ENCODE data around the gene KLK11.
"Not testable (repeated sequence)": the region's sequence is repeated elsewhere in the genome, so short reads cannot be mapped to it uniquely, and the experiment has no call there.

The KLK11 gene

DNA sequence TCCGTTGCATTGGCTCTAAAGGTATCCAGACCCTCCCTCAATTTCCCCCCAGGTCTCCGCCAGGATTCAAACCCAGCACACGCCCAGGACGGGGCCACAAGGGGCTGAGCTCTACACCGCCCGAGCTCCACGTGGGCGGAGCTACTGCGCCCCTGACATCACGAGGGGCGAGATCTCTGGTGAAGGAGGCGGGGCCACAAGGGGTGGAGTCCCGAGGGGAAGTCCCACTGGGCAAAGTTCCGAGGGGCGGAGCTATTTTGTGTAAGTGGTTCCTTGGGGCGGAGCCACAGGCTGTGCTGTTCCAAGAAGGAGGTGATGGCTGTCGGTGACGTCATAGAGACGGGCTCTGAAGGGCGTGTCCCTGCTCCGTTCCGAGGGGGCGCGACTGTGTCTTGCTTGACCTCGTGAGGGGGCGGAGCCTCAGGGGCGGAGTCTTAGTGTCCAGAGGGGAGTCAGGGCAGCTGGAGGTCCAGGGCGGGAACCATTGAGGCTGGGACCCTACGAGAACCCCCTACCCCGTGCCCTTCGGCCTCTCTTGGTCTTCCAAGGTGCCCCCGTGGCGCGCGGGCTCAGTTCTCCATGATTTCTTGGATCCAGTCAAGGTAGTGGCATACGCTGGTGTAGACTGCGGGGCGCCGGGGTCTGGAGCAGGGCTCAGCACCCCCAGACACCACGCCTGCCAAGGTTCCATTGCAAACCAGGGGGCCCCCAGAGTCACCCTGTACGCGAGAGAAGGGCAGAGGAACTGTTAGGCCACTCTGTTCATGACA, 23.7 kb downstream of the KLK11 start:
- no peak for DNase-seq

- DNase-seq: no peak
These were observed 24.3 kb downstream of the KLK11 start for GRCh38 chr19:51002089-51002532.

- DNase-seq: no peak
These were observed 24.9 kb downstream of the KLK11 start, which contains the start of gene KLK8 for GRCh38 chr19:51001515-51001914. KLK8 (minus strand) TSS chr19:51001604; CDS start chr19:51001167, 437 bp downstream.

- no peak for DNase-seq
These were observed 25.4 kb downstream of the KLK11 start for GRCh38 chr19:51000981-51001380.

GRCh38 chr19:51000426-51000825, 26.0 kb downstream of the KLK11 start:
- no peak for DNase-seq

- DNase-seq: no peak
These were observed 27.7 kb downstream of the KLK11 start for GRCh38 chr19:50998686-50999085.

GRCh38 chr19:50998061-50998460, 28.4 kb downstream of the KLK11 start:
- no peak for DNase-seq

GRCh38 chr19:50994129-50994528, 32.3 kb downstream of the KLK11 start:
- DNase-seq: no peak

GRCh38 chr19:50992666-50993035, 33.8 kb downstream of the KLK11 start:
- no peak for DNase-seq

- not testable (repeated sequence) for DNase-seq
These were observed 42.0 kb downstream of the KLK11 start for GRCh38 chr19:50984416-50984815.

GRCh38 chr19:50983625-50984292, 42.7 kb downstream of the KLK11 start, which contains the start of gene KLK7:
KLK7 (minus strand) TSS chr19:50983917; CDS start chr19:50982399, 1,518 bp downstream.
- DNase-seq: no peak

GRCh38 chr19:50982186-50982585, 44.2 kb downstream of the KLK11 start:
- no peak for DNase-seq

DNA sequence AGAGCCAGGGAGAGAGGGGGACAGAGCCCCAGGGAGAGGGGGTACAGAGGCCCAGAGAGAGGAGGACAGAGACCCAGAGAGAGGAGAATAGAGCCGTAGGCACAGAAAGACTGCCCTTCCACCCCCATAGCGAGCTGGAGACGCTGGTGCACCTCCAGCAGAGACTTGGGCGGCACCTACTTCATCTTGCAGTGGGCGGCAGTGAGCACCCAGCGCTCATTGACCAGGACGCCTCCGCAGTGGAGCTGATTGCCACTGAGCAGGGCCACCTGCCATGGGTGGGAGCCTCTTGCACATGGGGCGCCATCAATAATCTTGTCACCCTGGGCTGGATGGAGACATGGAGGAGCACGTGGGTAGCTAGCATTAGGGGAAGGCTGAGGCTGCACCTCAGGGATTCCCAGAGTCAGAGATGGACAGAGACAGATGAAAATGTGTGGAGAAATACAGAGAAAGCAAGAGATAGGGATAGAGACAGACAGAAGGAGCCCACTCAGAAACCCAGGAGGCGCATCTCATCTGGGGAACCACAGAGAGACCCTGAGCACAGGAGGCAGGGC, 44.7 kb downstream of the KLK11 start:
- DNase-seq: no peak

- DNase-seq: no peak
These were observed 46.2 kb downstream of the KLK11 start for GRCh38 chr19:50980208-50980607.

- no peak for DNase-seq
These were observed 46.7 kb downstream of the KLK11 start for GRCh38 chr19:50979758-50980157.

DNA sequence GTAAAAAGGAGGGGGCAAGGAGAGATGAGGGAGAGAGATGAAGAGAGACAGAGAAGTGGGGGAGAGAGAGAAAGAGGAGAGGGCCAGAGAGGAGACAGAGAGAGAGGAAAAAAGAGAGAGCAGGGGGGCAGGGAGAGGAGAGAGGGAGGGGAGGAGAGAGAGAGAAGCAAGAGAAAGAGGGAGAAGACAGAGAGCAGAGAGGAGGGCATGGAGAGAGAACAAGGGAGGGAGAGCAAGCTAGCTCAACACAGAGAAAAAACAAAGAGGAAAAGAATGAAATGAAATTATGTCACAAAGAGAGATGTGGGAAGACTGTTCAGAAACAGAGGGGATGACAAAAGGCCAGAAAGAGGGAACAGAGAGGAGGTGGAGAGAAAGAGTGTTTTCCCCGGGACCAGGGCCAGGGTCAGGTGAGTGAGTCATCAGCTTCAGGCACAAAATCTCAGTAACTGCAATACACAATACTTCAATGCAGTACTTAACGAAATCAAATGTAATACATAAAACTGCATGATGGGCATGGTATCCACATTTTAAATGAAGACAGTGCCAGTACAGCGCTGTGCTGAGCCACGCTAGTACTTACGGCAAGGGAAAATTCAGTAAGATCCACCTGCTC, 47.5 kb downstream of the KLK11 start:
- no peak for DNase-seq

GRCh38 chr19:50977626-50978025, 48.8 kb downstream of the KLK11 start:
- DNase-seq: no peak

DNA sequence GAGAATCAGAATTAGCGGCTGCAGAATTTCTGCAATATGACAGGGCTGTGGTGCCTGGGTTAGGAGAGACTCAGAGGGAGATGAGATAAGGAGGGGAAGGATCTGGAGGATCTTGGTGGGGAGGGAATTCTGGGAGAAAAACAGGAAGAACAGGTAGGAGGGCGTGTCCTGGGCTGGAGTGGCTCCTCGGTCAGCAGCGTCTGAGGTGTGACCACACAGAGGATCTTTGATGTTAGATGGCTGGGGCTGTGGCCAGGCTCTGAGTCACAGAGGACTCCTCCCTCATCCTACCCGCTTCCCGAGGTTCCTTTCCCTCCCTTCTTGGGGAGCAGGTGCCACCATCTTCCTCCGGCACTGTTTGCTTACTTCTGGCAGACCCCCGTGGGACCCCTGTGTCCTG, 50.6 kb downstream of the KLK11 start:
- no peak for DNase-seq

DNA sequence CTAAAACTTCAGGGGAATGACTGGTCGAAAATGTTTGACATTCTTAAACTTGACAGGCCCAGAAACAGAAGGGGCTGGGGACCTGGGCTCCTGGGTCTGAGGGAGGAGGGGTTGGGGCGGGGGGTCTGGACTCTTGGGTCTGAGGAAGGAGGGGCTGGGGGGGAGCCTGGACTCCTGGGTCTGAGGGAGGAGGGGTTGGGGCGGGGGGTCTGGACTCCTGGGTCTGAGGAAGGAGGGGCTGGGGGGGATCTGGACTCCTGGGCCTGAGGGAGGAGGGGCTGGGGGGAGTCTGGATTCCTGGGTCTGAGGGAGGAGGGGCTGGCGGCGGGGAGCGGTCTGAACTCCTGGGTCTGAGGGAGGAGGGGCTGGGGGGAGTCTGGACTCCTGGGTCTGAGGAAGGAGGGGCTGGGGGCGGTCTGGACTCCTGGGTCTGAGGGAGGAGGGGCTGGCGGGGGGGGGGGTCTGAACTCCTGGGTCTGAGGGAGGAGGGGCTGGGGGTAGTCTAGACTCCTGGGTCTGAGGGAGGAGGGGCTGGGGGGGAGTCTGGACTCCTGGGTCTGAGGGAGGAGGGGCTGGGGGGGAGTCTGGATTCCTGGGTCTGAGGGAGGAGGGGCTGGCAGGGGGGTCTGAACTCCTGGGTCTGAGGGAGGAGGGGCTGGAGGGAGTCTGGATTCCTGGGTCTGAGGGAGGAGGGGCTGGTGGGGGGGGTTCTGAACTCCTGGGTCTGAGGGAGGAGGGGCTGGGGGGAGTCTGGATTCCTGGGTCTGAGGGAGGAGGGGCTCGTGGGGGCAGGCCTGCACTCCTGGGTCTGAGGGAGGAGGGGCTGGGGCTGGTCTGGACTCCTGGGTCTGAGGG, 51.5 kb downstream of the KLK11 start:
- no peak for DNase-seq

- no peak for DNase-seq
These were observed 53.5 kb downstream of the KLK11 start for GRCh38 chr19:50972795-50973376.
